Esophagus squamous epithelium (tissue), 4 donors: Measurements from ENCODE around the gene ETS1.

ENCODE experiments used
- POLR2A ChIP-seq, 4 donors: fragments of 450-650 bp; IDR thresholded peaks; one replicate each; pipeline ENCODE4 v1.6.1; 2017; ENCODE audit warnings: antibody characterized with exemption in 4 of 4, mild to moderate bottlenecking in 4 of 4, moderate library complexity in 3 of 4
- TF ChIP-seq, protein P1 (sequence below), 6 experiments: fragments of 450-650 bp in 4 of 6; fragments of 200-600 bp in 2 of 6; sonication (generic) in 2 of 6; IDR thresholded peaks; one replicate each; pipeline ENCODE4 v1.5.1; 2016 to 2019; ENCODE audit warnings: antibody characterized with exemption in 6 of 6, mild to moderate bottlenecking in 4 of 6, moderate library complexity in 4 of 6

DNA sequence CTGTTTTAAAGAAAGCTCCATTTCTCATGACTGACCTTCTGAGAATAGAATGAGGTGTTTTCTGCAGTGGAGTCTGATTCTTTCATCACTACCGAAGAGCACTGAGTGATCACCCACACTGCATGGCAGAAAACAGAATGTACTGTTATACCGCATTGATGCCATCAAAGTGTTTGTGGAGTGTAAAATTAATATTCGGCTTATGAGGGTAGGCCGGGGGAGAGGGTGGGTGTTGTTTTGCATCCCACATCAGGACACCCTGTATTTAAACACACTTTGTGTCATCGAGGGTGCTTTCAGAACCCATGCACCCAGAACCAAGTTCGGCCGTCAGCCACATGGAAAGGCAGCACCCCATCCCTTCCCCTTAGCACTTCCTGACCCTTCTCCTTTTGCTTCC is 41.3 kb upstream of the ETS1 start:
- peak in 1 of 4 donors; percentile 30 for TF ChIP-seq POLR2A (IDR thresholded peaks at IDR 0.05)
- TF ChIP-seq, protein P1, sequence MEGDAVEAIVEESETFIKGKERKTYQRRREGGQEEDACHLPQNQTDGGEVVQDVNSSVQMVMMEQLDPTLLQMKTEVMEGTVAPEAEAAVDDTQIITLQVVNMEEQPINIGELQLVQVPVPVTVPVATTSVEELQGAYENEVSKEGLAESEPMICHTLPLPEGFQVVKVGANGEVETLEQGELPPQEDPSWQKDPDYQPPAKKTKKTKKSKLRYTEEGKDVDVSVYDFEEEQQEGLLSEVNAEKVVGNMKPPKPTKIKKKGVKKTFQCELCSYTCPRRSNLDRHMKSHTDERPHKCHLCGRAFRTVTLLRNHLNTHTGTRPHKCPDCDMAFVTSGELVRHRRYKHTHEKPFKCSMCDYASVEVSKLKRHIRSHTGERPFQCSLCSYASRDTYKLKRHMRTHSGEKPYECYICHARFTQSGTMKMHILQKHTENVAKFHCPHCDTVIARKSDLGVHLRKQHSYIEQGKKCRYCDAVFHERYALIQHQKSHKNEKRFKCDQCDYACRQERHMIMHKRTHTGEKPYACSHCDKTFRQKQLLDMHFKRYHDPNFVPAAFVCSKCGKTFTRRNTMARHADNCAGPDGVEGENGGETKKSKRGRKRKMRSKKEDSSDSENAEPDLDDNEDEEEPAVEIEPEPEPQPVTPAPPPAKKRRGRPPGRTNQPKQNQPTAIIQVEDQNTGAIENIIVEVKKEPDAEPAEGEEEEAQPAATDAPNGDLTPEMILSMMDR (IDR thresholded peaks at IDR 0.05), result no peak
